H9 (cell line): ENCODE results near the gene ENOX1. TPM values are rescaled to one million over a fixed set of nuclear protein-coding genes. Genes with fewer than 3 reads are reported as not detected.

Source experiments
- DNase-seq: peaks from one replicate; pipeline ENCODE4 v3.0.0-alpha.2; 2017
- H2AFZ ChIP-seq: one replicate; pipeline ENCODE4 v1.6.1; 2013; ENCODE audit warnings: mild to moderate bottlenecking, low read length, control low read depth, moderate library complexity
- H2AK5ac ChIP-seq: 2 replicates; pipeline ENCODE4 v1.6.1; 2013; ENCODE audit warnings: low read length, control low read depth, mixed read lengths; ENCODE audit not compliant: insufficient read length
- H2BK120ac ChIP-seq: one replicate; pipeline ENCODE4 v1.6.1; 2013; ENCODE audit warnings: low read depth, mild to moderate bottlenecking, low read length, control low read depth, inconsistent platforms; ENCODE audit not compliant: poor library complexity, severe bottlenecking
- H2BK12ac ChIP-seq: 2 replicates; pipeline ENCODE4 v1.6.1; 2013; ENCODE audit warnings: low read length, control low read depth, mixed read lengths, low read depth; ENCODE audit not compliant: insufficient read length
- H2BK15ac ChIP-seq: 2 replicates; pipeline ENCODE4 v1.6.1; 2013; ENCODE audit warnings: low read depth, low read length, control low read depth
- H2BK20ac ChIP-seq: one replicate; pipeline ENCODE4 v1.6.1; 2013; ENCODE audit warnings: low read depth, mild to moderate bottlenecking, low read length, control low read depth, inconsistent platforms; ENCODE audit not compliant: poor library complexity, severe bottlenecking
- H2BK5ac ChIP-seq: 2 replicates; pipeline ENCODE4 v1.6.1; 2013; ENCODE audit warnings: low read length, control low read depth, mixed read lengths; ENCODE audit not compliant: insufficient read length
- H3K14ac ChIP-seq: 2 replicates; pipeline ENCODE4 v1.6.1; 2013; ENCODE audit warnings: low read length, control low read depth; ENCODE audit not compliant: insufficient read depth
- H3K18ac ChIP-seq: 2 replicates; pipeline ENCODE4 v1.6.1; 2013; ENCODE audit warnings: low read depth, mild to moderate bottlenecking, mixed read lengths, low read length, control low read depth; ENCODE audit not compliant: insufficient read length
- H3K23ac ChIP-seq: 2 replicates; pipeline ENCODE4 v1.6.1; 2013; ENCODE audit warnings: low read length, control low read depth, mixed read lengths, low read depth; ENCODE audit not compliant: insufficient read length
- H3K23me2 ChIP-seq: 2 replicates; pipeline ENCODE4 v1.6.1; 2013; ENCODE audit warnings: low read depth, mild to moderate bottlenecking, mixed read lengths, low read length, control low read depth; ENCODE audit not compliant: insufficient read length, poor library complexity, severe bottlenecking
- H3K27ac ChIP-seq: 2 replicates; pipeline ENCODE4 v1.5.1; 2013; ENCODE audit warnings: low read length, control low read depth, mixed read lengths, low read depth; ENCODE audit not compliant: insufficient read length
- H3K27me3 ChIP-seq: 2 replicates; pipeline ENCODE4 v1.6.1; 2013; ENCODE audit warnings: low read length, control low read depth, inconsistent platforms; ENCODE audit not compliant: insufficient read depth
- H3K4ac ChIP-seq: 2 replicates; pipeline ENCODE4 v1.6.1; 2013; ENCODE audit warnings: low read depth, mild to moderate bottlenecking, control low read depth, inconsistent platforms, low read length, moderate library complexity
- H3K4me1 ChIP-seq: 2 replicates; pipeline ENCODE4 v1.6.1; 2013; ENCODE audit warnings: low read length, control low read depth, inconsistent platforms; ENCODE audit not compliant: insufficient read depth
- H3K4me2 ChIP-seq: 2 replicates; pipeline ENCODE4 v1.6.1; 2013; ENCODE audit warnings: low read length, control low read depth, mixed read lengths; ENCODE audit not compliant: insufficient read length, insufficient read depth
- H3K56ac ChIP-seq: 2 replicates; pipeline ENCODE4 v1.6.1; 2013; ENCODE audit warnings: low read depth, mild to moderate bottlenecking, mixed read lengths, low read length, control low read depth; ENCODE audit not compliant: insufficient read length
- H3K79me1 ChIP-seq: 2 replicates; pipeline ENCODE4 v1.6.1; 2013; ENCODE audit warnings: low read depth, mild to moderate bottlenecking, moderate library complexity, low read length, control low read depth, inconsistent platforms; ENCODE audit not compliant: insufficient read depth, poor library complexity, severe bottlenecking
- H3K79me2 ChIP-seq: 2 replicates; pipeline ENCODE4 v1.6.1; 2013; ENCODE audit warnings: low read length, control low read depth, inconsistent platforms; ENCODE audit not compliant: insufficient read depth
- H3K9ac ChIP-seq: 2 replicates; pipeline ENCODE4 v1.6.1; 2013; ENCODE audit warnings: low read length, control low read depth, mixed read lengths; ENCODE audit not compliant: insufficient read length; ENCODE audit errors: extremely low read depth
- H3K9me3 ChIP-seq: one replicate; pipeline ENCODE4 v1.6.1; 2013; ENCODE audit warnings: low read depth, low read length, inconsistent platforms; ENCODE audit not compliant: control insufficient read depth
- H3T11ph ChIP-seq: one replicate; pipeline ENCODE4 v1.6.1; 2013; ENCODE audit warnings: mild to moderate bottlenecking, low read length, control low read depth, inconsistent platforms
- H4K20me1 ChIP-seq: one replicate; pipeline ENCODE4 v1.6.1; 2013; ENCODE audit not compliant: control insufficient read depth, insufficient read length, insufficient read depth
- H4K5ac ChIP-seq: 2 replicates; pipeline ENCODE4 v1.6.1; 2013; ENCODE audit warnings: low read depth, mild to moderate bottlenecking, mixed read lengths, low read length, control low read depth; ENCODE audit not compliant: insufficient read length
- H4K8ac ChIP-seq: replicated peaks from 2 replicates; pipeline ENCODE4 v1.6.1; 2013; ENCODE audit warnings: low read length, control low read depth, mixed read lengths, low read depth; ENCODE audit not compliant: insufficient read length
- H4K91ac ChIP-seq: 2 replicates; pipeline ENCODE4 v1.6.1; 2013; ENCODE audit warnings: low read depth, mild to moderate bottlenecking, moderate library complexity, mixed read lengths, low read length, control low read depth; ENCODE audit not compliant: insufficient read length
- H3K27ac Mint-ChIP-seq, 3 experiments: 2 replicates in 2 of 3; 3 replicates in 1 of 3; pipeline ENCODE4 v1.8.0; 2020 to 2021; ENCODE audit warnings: mixed read lengths in 3 of 3, mild to moderate bottlenecking in 1 of 3, moderate library complexity in 1 of 3
- H3K27me3 Mint-ChIP-seq: 2 replicates; pipeline ENCODE4 v1.8.0; 2021; ENCODE audit warnings: low read depth, mild to moderate bottlenecking, moderate library complexity, mixed read lengths
- H3K36me3 Mint-ChIP-seq, 3 experiments: 2 replicates in 2 of 3; 3 replicates in 1 of 3; pipeline ENCODE4 v1.8.0; 2020 to 2021; ENCODE audit warnings: low read depth in 3 of 3, mixed read lengths in 3 of 3; ENCODE audit not compliant: insufficient read depth in 1 of 3
- H3K4me1 Mint-ChIP-seq, 2 experiments: 2 replicates each; pipeline ENCODE4 v1.8.0; 2020; ENCODE audit warnings: mixed read lengths in 2 of 2
- H3K4me3 Mint-ChIP-seq, 2 experiments: 2 replicates in 1 of 2; 3 replicates in 1 of 2; pipeline ENCODE4 v1.8.0; 2020 to 2021; ENCODE audit warnings: mild to moderate bottlenecking in 2 of 2, mixed read lengths in 2 of 2, moderate library complexity in 1 of 2
- H3K9me3 Mint-ChIP-seq, 2 experiments: 2 replicates in 1 of 2; 3 replicates in 1 of 2; pipeline ENCODE4 v1.8.0; 2020; ENCODE audit warnings: mild to moderate bottlenecking in 2 of 2, mixed read lengths in 2 of 2, moderate library complexity in 1 of 2
- CTCF ChIP-seq: fragments of 200-600 bp; sonication (generic); conservative IDR thresholded peaks from 3 replicates; pipeline ENCODE4 v1.8.0; 2021; ENCODE audit warnings: antibody characterized with exemption, mild to moderate bottlenecking
- WGBS: extraction: QIAGEN DNeasy Blood & Tissue Kit; methylation state at CpG from one replicate; pipeline ENCODE4 v1.1.7; 2013; ENCODE audit warnings: missing lambda C conversion rate, low lambda C conversion rate, mixed read lengths; ENCODE audit not compliant: insufficient read length; ENCODE audit errors: extremely low coverage; 5-methylcytosine and 5-hydroxymethylcytosine counted together
- total RNA-seq: library from RNA; stranded (reverse); gene quantifications from 2 replicates; pipeline ENCODE4 v1.2.1, GENCODE V29; 2021

Gene ENOX1
- total RNA-seq, 1 experiment from 2014 or later, result 0.24 TPM

- Histone ChIP-seq H2BK12ac (no peak overlapping the region), H4K5ac (no peak overlapping the region), H3K4me2 (no peak overlapping the region), H3K4ac (no peak overlapping the region), H4K91ac (no peak overlapping the region), H3K9me3 (no peaks in the 10 kb centered on the region), H2BK5ac (no peak overlapping the region), H3K56ac (no peak overlapping the region), H3K23me2 (no peaks in the 10 kb centered on the region), H3K27ac (no peak overlapping the region), H2AFZ (no peak overlapping the region), H3K9ac (no peak overlapping the region), H3K79me1 (no peaks in the 10 kb centered on the region), H2BK120ac (no peak overlapping the region), H3K18ac (no peak overlapping the region), H4K8ac (no peak overlapping the region), H3K79me2 (no peaks in the 10 kb centered on the region), H3K23ac (no peak overlapping the region), H2BK15ac (no peak overlapping the region), H3K4me1 (peaks cover 6% of the 10 kb centered on the region; the same call in 1 of the 2 replicates), H3K27me3 (no peaks in the 10 kb centered on the region), H3T11ph (no peak overlapping the region), H2BK20ac (no peak overlapping the region), H2AK5ac (no peak overlapping the region), H4K20me1 (peaks cover 3% of the 10 kb centered on the region), H3K14ac (no peak overlapping the region)
- WGBS, result no CpG with 5 or more reads among the region's 5 CpGs
- H3K36me3 Mint-ChIP-seq, result no peaks in the 10 kb centered on the region
- H3K4me3 Mint-ChIP-seq, result no peak overlapping the region
- TF ChIP-seq CTCF, result no peak
- no peak overlapping the region for H3K27ac Mint-ChIP-seq
- H3K4me1 Mint-ChIP-seq, result peaks cover 16 to 21% of the 10 kb centered on the region in 2 experiments
- no peaks in the 10 kb centered on the region for H3K9me3 Mint-ChIP-seq
- no peak for DNase-seq
- no peaks in the 10 kb centered on the region for H3K27me3 Mint-ChIP-seq
These were observed 513.9 kb downstream of the ENOX1 start for GRCh38 chr13:43272851-43273250.
